ENCODE results near the gene REPS2. TPM values are rescaled to one million over a fixed set of nuclear protein-coding genes. Genes with fewer than 3 reads are reported as not detected.

Gene REPS2
- total RNA-seq, 1 donor from 2014 or later, result 18.9 TPM

DNA sequence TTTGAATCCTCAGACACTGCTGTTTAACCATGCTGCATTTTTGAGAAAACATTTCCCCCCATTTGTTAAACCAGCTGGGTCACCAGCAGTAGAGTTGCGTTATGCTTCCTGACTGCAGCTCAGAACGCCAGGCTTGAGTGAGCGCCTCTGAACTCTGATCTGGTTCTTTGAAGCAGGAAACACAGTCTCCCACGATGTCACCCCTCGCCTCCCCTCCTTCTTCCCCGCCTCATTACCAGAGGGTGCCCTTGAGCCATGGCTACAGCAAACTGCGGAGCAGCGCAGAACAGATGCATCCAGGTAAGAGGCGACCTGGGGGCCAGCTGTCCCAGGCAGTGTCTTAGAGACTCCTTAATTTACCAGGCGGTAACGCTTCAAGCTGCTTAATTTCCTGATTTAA is 78.4 kb downstream of the REPS2 start:
- H3K36me3 ChIP-seq, result no peaks in the 10 kb centered on the region
- TF ChIP-seq, protein P1, sequence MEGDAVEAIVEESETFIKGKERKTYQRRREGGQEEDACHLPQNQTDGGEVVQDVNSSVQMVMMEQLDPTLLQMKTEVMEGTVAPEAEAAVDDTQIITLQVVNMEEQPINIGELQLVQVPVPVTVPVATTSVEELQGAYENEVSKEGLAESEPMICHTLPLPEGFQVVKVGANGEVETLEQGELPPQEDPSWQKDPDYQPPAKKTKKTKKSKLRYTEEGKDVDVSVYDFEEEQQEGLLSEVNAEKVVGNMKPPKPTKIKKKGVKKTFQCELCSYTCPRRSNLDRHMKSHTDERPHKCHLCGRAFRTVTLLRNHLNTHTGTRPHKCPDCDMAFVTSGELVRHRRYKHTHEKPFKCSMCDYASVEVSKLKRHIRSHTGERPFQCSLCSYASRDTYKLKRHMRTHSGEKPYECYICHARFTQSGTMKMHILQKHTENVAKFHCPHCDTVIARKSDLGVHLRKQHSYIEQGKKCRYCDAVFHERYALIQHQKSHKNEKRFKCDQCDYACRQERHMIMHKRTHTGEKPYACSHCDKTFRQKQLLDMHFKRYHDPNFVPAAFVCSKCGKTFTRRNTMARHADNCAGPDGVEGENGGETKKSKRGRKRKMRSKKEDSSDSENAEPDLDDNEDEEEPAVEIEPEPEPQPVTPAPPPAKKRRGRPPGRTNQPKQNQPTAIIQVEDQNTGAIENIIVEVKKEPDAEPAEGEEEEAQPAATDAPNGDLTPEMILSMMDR (IDR thresholded peaks at IDR 0.05), result no peak
- DNase-seq, result no peak
- no peaks in the 10 kb centered on the region for H3K27me3 ChIP-seq
- H3K9me3 ChIP-seq, result no peaks in the 10 kb centered on the region
- ATAC-seq, result no peak
- H3K4me1 ChIP-seq, result no peaks in the 10 kb centered on the region
- intact Hi-C loops (cut with DNase I), result no loop called here
- no peak overlapping the region for H3K4me3 ChIP-seq
- no peak overlapping the region for H3K27ac ChIP-seq

DNA sequence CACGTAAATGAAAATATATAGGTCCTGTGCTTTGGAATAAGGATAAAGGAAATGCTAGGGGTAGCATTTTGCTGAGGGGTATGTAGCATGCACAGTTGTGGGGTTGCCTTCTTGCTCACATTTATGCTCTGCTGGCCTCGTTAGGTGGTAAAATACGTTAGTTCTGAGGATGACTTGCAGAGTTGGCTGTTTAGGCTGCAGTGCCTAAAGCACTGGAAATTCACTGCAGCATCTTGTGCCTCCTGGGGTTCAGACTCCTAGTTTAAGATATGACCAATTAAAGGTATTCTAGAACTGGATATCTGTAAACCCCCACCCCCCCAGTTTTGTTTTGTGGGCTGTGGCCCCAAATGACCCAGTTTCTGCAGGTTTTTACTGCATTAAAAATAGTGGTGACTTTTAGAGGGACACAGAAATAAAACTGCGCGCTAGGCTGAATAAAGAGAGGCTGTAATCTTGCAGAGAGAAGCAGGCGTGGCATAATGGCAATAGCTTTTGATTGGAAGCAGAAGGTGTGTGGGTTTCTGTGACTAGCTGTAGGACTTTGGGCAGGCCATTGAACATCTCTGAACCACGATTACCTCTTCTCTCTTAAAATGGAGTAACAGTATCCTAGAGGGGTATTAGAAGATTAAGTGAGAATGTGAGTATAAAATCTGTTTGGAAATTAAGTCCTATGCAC is 79.3 kb downstream of the REPS2 start:
- H3K4me1 ChIP-seq, result no peaks in the 10 kb centered on the region
- TF ChIP-seq, protein P1 (IDR thresholded peaks at IDR 0.05), result no peak
- ATAC-seq (no peak), DNase-seq (no peak)
- H3K36me3 ChIP-seq, result no peaks in the 10 kb centered on the region
- intact Hi-C loops (cut with DNase I), result no loop called here
- no peak overlapping the region for H3K27ac ChIP-seq
- H3K9me3 ChIP-seq, result no peaks in the 10 kb centered on the region
- no peaks in the 10 kb centered on the region for H3K27me3 ChIP-seq
- no peak overlapping the region for H3K4me3 ChIP-seq

DNA sequence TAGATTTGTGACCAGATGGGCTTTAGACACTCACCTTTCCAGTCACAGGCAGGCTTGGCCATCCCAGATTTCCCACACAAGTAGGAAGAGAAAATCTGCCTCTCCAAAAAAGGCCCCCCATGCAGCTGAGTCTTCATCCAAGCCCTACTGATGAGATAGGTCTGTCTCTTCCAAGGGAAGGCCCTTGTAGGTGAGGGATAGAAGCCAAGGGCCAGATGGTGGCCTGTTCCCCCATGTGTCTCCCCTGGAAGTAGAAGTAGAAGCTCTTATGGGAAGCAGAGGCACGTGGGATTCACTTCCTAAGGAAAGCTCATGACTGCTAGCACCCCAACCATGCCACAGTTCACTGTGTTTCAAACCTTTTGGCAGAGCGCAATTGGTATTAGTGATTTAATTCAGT is 81.5 kb downstream of the REPS2 start:
- no peak for ATAC-seq
- no peak overlapping the region for H3K4me3 ChIP-seq
- no peaks in the 10 kb centered on the region for H3K27me3 ChIP-seq
- intact Hi-C loops (cut with DNase I), result no loop called here
- TF ChIP-seq, protein P1 (IDR thresholded peaks at IDR 0.05), result no peak
- DNase-seq, result no peak
- no peaks in the 10 kb centered on the region for H3K9me3 ChIP-seq
- no peaks in the 10 kb centered on the region for H3K4me1 ChIP-seq
- no peaks in the 10 kb centered on the region for H3K36me3 ChIP-seq
- H3K27ac ChIP-seq, result no peak overlapping the region

GRCh38 chrX:17028356-17028755 is 81.9 kb downstream of the REPS2 start:
- intact Hi-C loops (cut with DNase I), result no loop called here
- DNase-seq, result no peak
- Histone ChIP-seq H3K4me3 (no peak overlapping the region), H3K4me1 (no peaks in the 10 kb centered on the region), H3K9me3 (no peaks in the 10 kb centered on the region), H3K27me3 (no peaks in the 10 kb centered on the region), H3K27ac (no peak overlapping the region), H3K36me3 (no peaks in the 10 kb centered on the region)
- no peak for ATAC-seq
- TF ChIP-seq, protein P1 (IDR thresholded peaks at IDR 0.05), result no peak

DNA sequence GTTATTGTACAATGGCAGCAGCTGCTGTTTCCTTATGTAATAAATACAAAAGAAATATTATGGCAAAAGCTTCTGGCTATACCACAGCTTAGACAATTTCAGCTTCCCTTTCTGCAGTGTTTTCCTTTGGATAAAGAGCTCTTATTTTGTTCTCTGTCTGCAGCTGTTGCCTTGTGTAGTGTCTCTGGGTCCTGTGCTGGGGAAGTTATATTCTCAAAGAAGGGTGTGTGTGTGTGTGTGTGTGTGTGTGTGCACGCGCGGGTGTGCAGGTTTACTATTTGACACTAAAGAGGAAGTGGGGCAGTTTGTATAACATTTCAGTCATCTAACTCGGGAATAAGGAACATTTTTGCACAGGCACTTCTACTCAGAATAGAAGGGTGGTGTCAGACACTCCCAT is 83.6 kb downstream of the REPS2 start:
- H3K4me1 ChIP-seq, result no peaks in the 10 kb centered on the region
- TF ChIP-seq, protein P1 (IDR thresholded peaks at IDR 0.05), result no peak
- peak; percentile 43 for ATAC-seq
- no peak overlapping the region for H3K27ac ChIP-seq
- DNase-seq, result no peak
- no peaks in the 10 kb centered on the region for H3K36me3 ChIP-seq
- intact Hi-C loops (cut with DNase I), result no loop called here
- no peaks in the 10 kb centered on the region for H3K27me3 ChIP-seq
- H3K4me3 ChIP-seq, result no peak overlapping the region
- no peaks in the 10 kb centered on the region for H3K9me3 ChIP-seq
